Measurements from ENCODE around the gene DNAJB8. TPM values are rescaled to one million over a fixed set of nuclear protein-coding genes. Genes with fewer than 3 reads are reported as not detected.

DNAJB8 gene
- total and polyA plus RNA-seq, 4 donors = not detected

DNA sequence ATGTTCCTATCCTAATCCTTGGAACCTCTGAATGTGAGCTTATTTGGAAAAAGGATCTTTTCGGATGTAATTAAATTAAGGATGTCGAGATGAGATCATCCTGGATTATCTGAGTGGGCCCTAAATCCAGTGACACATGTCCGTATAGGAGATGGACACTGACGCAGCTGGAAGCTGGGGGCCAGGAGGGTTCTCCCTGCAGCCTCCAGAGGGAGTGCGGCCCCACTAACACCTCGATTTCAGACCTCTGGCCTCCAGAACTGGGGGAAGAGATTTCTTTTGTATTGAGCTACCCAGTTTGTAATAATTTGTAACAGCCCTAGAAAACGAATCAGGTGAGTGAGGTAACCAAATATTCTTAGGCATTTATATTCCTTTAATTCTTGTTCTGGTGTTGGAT is 2.5 kb downstream of the DNAJB8 start:
- no peaks in the 10 kb centered on the region for H3K9me3 ChIP-seq (ENCODE audit: control insufficient read depth in 4 of 4, low read length in 3 of 4)
- no peak overlapping the region for H3K9ac ChIP-seq (ENCODE audit: low read depth in 1 of 2, low read length in 2 of 2)
- no peak overlapping the region for H3K4me3 ChIP-seq (ENCODE audit: low read depth in 1 of 3, low read length in 3 of 3)
- H3K4me1 ChIP-seq (ENCODE audit: control insufficient read depth in 4 of 4, insufficient read depth in 4 of 4, low read length in 3 of 4) = no peaks in the 10 kb centered on the region
- no peak overlapping the region for H3K27ac ChIP-seq (ENCODE audit: low read depth in 1 of 2, low read length in 2 of 2)
- TF ChIP-seq GABPA (IDR thresholded peaks at IDR 0.05 in 1 of 2, conservative IDR thresholded peaks at IDR 0.05 in 1 of 2) = no peak
- TF ChIP-seq JUND (IDR thresholded peaks at IDR 0.05) = no peak
- TF ChIP-seq TAF1 (conservative IDR thresholded peaks at IDR 0.05) = no peak
- no peak for TF ChIP-seq ATF3 (IDR thresholded peaks at IDR 0.05)
- TF ChIP-seq REST (IDR thresholded peaks at IDR 0.05) = no peak
- TF ChIP-seq HNF4A (conservative IDR thresholded peaks at IDR 0.05) = no peak
- TF ChIP-seq RAD21 (IDR thresholded peaks at IDR 0.05) = no peak
- TF ChIP-seq YY1 (IDR thresholded peaks at IDR 0.05) = no peak
- TF ChIP-seq, protein P1, sequence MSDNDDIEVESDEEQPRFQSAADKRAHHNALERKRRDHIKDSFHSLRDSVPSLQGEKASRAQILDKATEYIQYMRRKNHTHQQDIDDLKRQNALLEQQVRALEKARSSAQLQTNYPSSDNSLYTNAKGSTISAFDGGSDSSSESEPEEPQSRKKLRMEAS (IDR thresholded peaks at IDR 0.05) = no peak
- TF ChIP-seq FOXA1 (IDR thresholded peaks at IDR 0.05) = no peak
- no peak for TF ChIP-seq SP1 (IDR thresholded peaks at IDR 0.05)
- TF ChIP-seq FOXA2 (IDR thresholded peaks at IDR 0.05) = no peak
- TF ChIP-seq NR2F2 (IDR thresholded peaks at IDR 0.05) = no peak
- no peak for DNase-seq (ENCODE audit: low spot score)
- WGBS = 72% methylated on average over 7 of the region's 7 CpGs
- no peaks in the 10 kb centered on the region for H3K27me3 ChIP-seq (ENCODE audit: control insufficient read depth in 4 of 4, insufficient read depth in 4 of 4, low read length in 3 of 4)
- no peaks in the 10 kb centered on the region for H3K36me3 ChIP-seq (ENCODE audit: control insufficient read depth in 4 of 4, insufficient read depth in 3 of 4, low read depth in 1 of 4, low read length in 3 of 4)

GRCh38 chr3:128463771-128464170 is 2.9 kb downstream of the DNAJB8 start:
- H3K36me3 ChIP-seq (ENCODE audit: control insufficient read depth in 4 of 4, insufficient read depth in 3 of 4, low read depth in 1 of 4, low read length in 3 of 4) = no peaks in the 10 kb centered on the region
- no peak overlapping the region for H3K27ac ChIP-seq (ENCODE audit: low read depth in 1 of 2, low read length in 2 of 2)
- H3K4me1 ChIP-seq (ENCODE audit: control insufficient read depth in 4 of 4, insufficient read depth in 4 of 4, low read length in 3 of 4) = no peaks in the 10 kb centered on the region
- TF ChIP-seq HNF4A (conservative IDR thresholded peaks at IDR 0.05) = no peak
- TF ChIP-seq EGR1 (IDR thresholded peaks at IDR 0.05; ENCODE audit: low read depth in 2 of 2) = no peak
- TF ChIP-seq JUND (IDR thresholded peaks at IDR 0.05) = no peak
- no peak for TF ChIP-seq RAD21 (IDR thresholded peaks at IDR 0.05)
- TF ChIP-seq HNF4G (IDR thresholded peaks at IDR 0.05) = no peak
- TF ChIP-seq RXRA (IDR thresholded peaks at IDR 0.05) = no peak
- no peak for TF ChIP-seq FOXA2 (IDR thresholded peaks at IDR 0.05)
- TF ChIP-seq GABPA (IDR thresholded peaks at IDR 0.05 in 1 of 2, conservative IDR thresholded peaks at IDR 0.05 in 1 of 2) = no peak
- no peak for TF ChIP-seq REST (IDR thresholded peaks at IDR 0.05)
- TF ChIP-seq, protein P2, sequence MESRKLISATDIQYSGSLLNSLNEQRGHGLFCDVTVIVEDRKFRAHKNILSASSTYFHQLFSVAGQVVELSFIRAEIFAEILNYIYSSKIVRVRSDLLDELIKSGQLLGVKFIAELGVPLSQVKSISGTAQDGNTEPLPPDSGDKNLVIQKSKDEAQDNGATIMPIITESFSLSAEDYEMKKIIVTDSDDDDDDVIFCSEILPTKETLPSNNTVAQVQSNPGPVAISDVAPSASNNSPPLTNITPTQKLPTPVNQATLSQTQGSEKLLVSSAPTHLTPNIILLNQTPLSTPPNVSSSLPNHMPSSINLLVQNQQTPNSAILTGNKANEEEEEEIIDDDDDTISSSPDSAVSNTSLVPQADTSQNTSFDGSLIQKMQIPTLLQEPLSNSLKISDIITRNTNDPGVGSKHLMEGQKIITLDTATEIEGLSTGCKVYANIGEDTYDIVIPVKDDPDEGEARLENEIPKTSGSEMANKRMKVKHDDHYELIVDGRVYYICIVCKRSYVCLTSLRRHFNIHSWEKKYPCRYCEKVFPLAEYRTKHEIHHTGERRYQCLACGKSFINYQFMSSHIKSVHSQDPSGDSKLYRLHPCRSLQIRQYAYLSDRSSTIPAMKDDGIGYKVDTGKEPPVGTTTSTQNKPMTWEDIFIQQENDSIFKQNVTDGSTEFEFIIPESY (IDR thresholded peaks at IDR 0.05) = no peak
- TF ChIP-seq, protein P1 (IDR thresholded peaks at IDR 0.05) = no peak
- TF ChIP-seq SP1 (IDR thresholded peaks at IDR 0.05) = no peak
- TF ChIP-seq TAF1 (conservative IDR thresholded peaks at IDR 0.05) = no peak
- TF ChIP-seq FOXA1 (IDR thresholded peaks at IDR 0.05) = no peak
- TF ChIP-seq NR2F2 (IDR thresholded peaks at IDR 0.05) = no peak
- TF ChIP-seq, protein P3, sequence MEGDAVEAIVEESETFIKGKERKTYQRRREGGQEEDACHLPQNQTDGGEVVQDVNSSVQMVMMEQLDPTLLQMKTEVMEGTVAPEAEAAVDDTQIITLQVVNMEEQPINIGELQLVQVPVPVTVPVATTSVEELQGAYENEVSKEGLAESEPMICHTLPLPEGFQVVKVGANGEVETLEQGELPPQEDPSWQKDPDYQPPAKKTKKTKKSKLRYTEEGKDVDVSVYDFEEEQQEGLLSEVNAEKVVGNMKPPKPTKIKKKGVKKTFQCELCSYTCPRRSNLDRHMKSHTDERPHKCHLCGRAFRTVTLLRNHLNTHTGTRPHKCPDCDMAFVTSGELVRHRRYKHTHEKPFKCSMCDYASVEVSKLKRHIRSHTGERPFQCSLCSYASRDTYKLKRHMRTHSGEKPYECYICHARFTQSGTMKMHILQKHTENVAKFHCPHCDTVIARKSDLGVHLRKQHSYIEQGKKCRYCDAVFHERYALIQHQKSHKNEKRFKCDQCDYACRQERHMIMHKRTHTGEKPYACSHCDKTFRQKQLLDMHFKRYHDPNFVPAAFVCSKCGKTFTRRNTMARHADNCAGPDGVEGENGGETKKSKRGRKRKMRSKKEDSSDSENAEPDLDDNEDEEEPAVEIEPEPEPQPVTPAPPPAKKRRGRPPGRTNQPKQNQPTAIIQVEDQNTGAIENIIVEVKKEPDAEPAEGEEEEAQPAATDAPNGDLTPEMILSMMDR (IDR thresholded peaks at IDR 0.05; ENCODE audit: low read depth, low read length, missing input control) = no peak
- WGBS = 88% methylated on average over 10 of the region's 10 CpGs
- H3K9me3 ChIP-seq (ENCODE audit: control insufficient read depth in 4 of 4, low read length in 3 of 4) = no peaks in the 10 kb centered on the region
- H3K9ac ChIP-seq (ENCODE audit: low read depth in 1 of 2, low read length in 2 of 2) = no peak overlapping the region
- no peaks in the 10 kb centered on the region for H3K27me3 ChIP-seq (ENCODE audit: control insufficient read depth in 4 of 4, insufficient read depth in 4 of 4, low read length in 3 of 4)
- DNase-seq (ENCODE audit: low spot score) = no peak
- no peak overlapping the region for H3K4me3 ChIP-seq (ENCODE audit: low read depth in 1 of 3, low read length in 3 of 3)
